Heart left ventricle (tissue), 13 donors: Measurements from ENCODE around the gene SHMT2.

Source experiments
- POLR2A ChIP-seq, 2 donors: fragments of 450-650 bp; IDR thresholded peaks; one replicate each; pipeline ENCODE4 v1.6.1; 2017; ENCODE audit warnings: antibody characterized with exemption in 2 of 2, mild to moderate bottlenecking in 2 of 2, moderate library complexity in 2 of 2
- TF ChIP-seq, protein P1 (sequence below), 12 donors: fragments of 200-600 bp; sonication (generic) in 4 of 12; IDR thresholded peaks; one replicate each; pipeline versions ENCODE4 v1.5.0 to v1.8.0; 2018 to 2022; ENCODE audit warnings: antibody characterized with exemption in 12 of 12, mild to moderate bottlenecking in 5 of 12
- donor health status: ischemic (EF 13 %, LVEDD 7.1; RV severe dilation, severe dysfunction).
- donor health status: DM: no; HTN: yes; CAD: no.
- donor health status: DM: no; HTN: no; CAD: no.
- donor health status: ischemic (EF 25% LVEDD 6.9; RV normal size, moderate dysfunction).
- donor health status: ischemic (EF 25% LVEDD 5.7; RV mildly dilated, moderate dysfunction).
- donor health status: ischemic (EF 35%, LVEDD 5.7; RV mildly dilated, moderate dysfunction).
- donor health status: nonischemic (EF 11% LVEDD 7.7; RV severe dilation, severe dysfunction).
- donor health status: DM: yes; HTN: yes; CAD: no.
- donor health status: PGD.
- donor health status: ischemic (EF 29% LVEDD 5.4; RV normal size, mild dysfunction).
- donor health status: nonischemic (EF 23%, LVEDD 6.1; RV moderate dilation, normal function).

GRCh38 chr12:57181072-57181471, 48.4 kb upstream of the SHMT2 start:
- TF ChIP-seq, protein P1, sequence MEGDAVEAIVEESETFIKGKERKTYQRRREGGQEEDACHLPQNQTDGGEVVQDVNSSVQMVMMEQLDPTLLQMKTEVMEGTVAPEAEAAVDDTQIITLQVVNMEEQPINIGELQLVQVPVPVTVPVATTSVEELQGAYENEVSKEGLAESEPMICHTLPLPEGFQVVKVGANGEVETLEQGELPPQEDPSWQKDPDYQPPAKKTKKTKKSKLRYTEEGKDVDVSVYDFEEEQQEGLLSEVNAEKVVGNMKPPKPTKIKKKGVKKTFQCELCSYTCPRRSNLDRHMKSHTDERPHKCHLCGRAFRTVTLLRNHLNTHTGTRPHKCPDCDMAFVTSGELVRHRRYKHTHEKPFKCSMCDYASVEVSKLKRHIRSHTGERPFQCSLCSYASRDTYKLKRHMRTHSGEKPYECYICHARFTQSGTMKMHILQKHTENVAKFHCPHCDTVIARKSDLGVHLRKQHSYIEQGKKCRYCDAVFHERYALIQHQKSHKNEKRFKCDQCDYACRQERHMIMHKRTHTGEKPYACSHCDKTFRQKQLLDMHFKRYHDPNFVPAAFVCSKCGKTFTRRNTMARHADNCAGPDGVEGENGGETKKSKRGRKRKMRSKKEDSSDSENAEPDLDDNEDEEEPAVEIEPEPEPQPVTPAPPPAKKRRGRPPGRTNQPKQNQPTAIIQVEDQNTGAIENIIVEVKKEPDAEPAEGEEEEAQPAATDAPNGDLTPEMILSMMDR (IDR thresholded peaks at IDR 0.05), result no peak
- no peak for TF ChIP-seq POLR2A (IDR thresholded peaks at IDR 0.05)
